ENCODE results near the gene UBE2L6.

- TF ChIP-seq, protein P1, sequence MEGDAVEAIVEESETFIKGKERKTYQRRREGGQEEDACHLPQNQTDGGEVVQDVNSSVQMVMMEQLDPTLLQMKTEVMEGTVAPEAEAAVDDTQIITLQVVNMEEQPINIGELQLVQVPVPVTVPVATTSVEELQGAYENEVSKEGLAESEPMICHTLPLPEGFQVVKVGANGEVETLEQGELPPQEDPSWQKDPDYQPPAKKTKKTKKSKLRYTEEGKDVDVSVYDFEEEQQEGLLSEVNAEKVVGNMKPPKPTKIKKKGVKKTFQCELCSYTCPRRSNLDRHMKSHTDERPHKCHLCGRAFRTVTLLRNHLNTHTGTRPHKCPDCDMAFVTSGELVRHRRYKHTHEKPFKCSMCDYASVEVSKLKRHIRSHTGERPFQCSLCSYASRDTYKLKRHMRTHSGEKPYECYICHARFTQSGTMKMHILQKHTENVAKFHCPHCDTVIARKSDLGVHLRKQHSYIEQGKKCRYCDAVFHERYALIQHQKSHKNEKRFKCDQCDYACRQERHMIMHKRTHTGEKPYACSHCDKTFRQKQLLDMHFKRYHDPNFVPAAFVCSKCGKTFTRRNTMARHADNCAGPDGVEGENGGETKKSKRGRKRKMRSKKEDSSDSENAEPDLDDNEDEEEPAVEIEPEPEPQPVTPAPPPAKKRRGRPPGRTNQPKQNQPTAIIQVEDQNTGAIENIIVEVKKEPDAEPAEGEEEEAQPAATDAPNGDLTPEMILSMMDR (IDR thresholded peaks at IDR 0.05) = no peak
- TF ChIP-seq POLR2A (IDR thresholded peaks at IDR 0.05) = no peak
These were observed 49.1 kb upstream of the UBE2L6 start for GRCh38 chr11:57616595-57616994.

Data from breast epithelium (tissue), 3 donors.